Middle frontal gyrus (tissue), 1 donor: Measurements from ENCODE around the gene WDR12.
"Not testable (repeated sequence)": the region's sequence is repeated elsewhere in the genome, so short reads cannot be mapped to it uniquely, and the experiment has no call there.

Experiments
- DNase-seq: peaks from one replicate; pipeline ENCODE4 v3.0.0-alpha.2; 2015; ENCODE audit warnings: low spot score; ENCODE audit errors: extremely low spot score

WDR12 gene

GRCh38 chr2:202885190-202885589, 26.3 kb downstream of the WDR12 start:
- no peak for DNase-seq

DNA sequence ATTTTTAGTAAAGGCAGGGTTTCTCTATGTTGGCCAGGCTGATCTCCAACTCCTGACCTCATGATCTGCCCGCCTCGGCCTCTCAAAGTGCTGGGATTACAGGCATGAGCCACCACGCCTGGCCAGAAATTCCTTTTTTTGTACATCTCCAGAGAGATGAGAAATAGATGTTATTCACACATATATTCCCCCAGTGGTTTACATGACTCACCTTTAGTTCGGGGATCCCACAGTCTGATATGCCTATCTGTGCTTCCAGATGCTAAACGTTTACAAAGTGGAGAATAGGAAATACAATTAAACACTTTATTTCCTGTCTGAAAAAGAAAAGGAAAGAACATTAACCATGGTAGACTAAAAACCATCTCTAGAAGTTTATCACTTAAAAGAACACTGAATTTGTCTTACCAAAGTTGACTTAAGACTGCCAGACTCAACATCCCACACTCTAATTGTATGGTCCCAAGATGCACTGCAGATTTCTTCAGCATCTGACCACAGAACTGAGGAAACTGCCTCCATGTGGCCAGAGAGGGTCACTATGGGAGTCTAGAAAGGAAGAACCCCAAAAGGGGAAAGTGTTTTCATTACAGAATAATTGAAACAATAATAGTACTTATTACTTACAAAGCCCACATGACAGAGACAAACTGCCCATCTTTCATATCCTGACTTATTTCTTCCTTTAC, 27.3 kb downstream of the WDR12 start:
- no peak for DNase-seq

DNA sequence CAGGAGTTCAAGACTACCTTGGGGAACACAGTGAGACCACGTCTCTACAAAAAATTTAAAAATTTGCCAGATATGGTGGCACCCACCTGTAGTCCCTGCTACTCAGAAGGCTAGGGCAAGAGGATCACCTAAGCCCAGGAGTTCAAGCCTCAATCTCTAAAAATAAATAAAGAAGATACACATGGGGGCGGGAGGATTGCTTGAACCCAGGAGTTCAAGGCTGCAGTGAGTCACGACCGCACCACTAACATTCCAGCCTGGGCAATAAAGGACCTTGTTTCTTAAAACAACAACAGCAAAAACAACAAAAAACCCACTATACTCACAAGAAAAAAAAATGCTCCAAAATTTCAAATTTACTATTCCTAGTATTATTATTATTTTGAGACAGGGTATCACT, 29.9 kb downstream of the WDR12 start:
- DNase-seq: no peak

- DNase-seq: no peak
Measured at GRCh38 chr2:202877699-202878098, 33.8 kb downstream of the WDR12 start.

DNA sequence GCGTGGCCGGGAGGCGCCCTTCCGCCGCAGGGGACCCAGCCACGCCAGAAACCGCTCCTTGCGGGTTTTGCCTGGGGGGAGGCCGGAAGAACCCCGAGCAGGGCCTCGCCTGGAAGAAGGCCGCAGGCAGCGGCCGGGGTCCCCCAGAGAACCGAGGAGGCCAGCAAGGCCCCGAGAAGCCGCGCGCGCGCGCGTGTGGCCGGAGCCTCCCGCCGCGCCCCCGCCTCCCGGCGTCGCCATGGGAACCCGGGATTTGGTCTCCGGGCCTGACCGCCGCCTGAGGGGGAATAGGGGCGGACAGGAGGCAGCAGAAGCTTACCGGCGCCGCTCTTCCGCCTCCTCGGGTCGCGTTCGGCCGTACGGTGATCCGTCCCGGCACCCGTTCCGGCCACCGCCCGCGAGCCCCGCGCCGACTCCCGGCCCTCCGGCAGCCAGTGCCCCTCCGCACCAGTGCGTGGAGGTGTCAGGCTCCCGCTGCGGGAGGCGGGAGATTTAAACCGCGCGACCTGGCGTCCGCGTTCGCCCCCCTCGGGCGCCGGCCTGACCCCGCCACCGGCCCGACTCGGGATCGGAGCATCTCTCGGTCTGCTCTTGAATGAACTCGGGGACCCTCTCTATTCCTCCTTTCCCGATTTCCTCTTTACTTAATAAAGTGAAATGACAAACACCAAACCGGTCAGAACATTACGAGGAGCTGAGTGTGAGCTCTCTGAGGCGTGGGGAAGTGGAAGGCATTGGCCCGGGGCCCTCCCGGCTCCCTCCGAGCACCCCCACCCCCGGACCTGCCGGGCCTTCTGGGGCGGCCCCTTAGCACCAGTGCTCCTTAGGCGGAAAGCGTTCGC, 40.0 kb downstream of the WDR12 start, which contains the start of gene ICA1L:
TSS of gene ICA1L (minus strand) at position 467 of the 842 bp plus-strand sequence. CDS start 42,757 bp downstream, outside the sequence.
- DNase-seq: no peak

DNA sequence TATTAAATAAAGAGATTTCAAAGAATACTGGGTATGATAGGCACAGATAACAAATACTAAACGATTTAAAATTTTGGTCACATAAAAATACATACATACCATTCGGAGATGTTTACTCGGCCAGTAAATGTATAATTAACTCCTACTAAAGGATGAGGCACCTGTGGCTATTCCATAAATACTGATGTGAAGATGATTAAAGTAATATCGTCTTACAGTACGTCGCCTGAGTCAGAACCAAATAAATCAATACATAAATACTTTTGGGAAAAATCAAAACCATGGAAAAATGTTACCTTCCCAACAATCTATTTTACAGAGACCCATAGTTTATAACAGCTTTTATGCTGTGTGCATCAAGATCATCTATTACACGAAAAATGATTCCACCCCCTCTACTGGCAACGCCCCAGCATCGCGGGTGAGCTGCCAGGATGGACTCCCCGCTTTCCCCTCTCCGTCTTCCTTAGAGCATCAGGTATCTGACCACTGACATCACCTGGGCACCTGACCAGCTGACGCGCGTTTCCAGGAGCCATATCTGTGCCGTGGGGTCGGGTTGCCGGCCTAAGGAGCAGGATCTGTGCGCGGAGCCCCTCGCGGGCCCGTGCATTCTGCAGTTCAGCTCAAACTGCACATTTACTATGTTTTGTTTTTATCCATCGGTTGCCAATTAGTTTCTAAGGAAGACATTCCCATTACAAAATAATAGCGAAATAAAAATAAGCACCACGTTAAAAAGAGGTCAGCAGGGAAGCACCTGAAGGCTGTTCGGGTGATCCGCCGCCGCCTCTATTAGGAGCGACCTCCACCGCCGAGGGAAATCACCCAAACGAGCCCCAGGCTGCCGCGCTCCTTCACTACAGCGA, 40.8 kb downstream of the WDR12 start:
- DNase-seq: no peak

DNA sequence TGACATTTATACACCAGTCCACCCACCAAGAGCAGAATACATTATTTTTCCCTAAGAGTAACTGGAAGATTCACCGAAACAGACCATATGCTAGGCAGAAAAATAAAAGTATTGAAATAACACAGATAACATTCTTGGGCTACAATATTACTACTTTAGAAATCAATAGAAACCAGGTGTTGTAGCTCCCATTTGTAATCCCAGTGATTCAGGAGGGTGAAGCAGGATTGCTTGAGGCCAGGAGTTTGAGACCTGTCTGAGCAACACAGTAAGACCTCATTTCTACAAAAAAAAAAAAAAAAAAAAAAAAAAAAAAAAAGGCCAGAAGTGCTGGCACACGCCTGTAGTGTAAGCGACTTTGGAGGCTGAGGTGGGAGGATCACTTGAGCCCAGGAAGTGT, 49.5 kb downstream of the WDR12 start:
- DNase-seq: no peak

GRCh38 chr2:202858601-202859000, 52.9 kb downstream of the WDR12 start:
- no peak for DNase-seq

DNA sequence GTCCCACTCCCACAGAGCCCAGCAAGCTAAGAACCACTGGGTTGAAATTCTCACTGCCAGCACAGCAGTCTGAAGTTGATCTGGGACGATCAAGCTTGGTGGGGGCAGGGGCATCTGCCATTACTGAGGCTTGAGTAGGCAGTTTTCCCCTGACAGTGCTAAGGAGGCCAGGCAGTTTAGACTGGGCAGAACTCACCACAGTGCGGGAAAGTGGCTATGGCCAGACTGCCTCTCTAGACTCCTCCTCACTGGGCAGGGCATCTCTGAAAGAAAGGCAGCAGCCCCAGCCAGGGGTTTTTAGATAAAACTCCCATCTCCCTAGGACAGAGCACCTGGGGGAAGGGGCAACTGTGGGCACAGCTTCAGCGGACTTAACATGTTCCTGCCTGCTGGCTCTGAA, 62.1 kb downstream of the WDR12 start:
- not testable (repeated sequence) for DNase-seq

DNA sequence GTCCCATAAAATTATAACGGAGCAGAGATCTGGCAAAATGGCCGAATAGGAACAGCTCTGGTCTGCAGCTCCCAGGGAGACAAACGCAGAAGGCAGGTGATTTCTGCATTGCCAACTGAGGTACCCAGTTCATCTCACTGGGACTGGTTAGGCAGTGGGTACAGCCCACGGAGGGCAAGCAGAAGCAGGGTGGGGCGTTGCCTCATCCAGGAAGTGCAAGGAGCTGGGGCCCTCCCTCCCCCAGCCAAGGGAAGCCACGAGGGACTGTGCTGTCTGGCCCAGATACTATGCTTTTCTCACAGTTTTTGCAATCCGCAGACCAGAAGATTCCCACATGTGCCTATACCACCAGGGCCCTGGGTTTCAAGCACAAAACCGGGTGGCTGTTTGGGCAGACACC, 62.7 kb downstream of the WDR12 start:
- DNase-seq: no peak

GRCh38 chr2:202847693-202848524, 63.6 kb downstream of the WDR12 start:
- DNase-seq: no peak

DNA sequence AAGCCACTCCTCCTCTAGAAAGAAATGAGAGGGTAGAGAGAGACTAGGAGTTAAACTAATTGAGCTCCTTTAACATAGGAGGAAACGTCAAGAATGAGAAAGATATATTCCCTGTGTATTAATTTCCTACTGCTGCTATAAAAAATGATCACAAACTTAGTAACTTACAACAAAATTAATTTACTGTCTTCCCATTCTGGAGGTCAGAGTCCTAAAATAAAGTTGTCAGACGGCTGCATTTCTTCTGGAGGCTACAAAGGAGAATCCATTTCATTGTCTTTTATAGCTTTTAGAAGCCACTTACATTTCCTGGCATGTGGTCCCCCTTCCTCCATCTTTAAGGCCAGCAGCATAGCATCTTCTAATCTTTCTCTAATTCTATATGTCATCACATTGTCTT, 66.8 kb downstream of the WDR12 start:
- no peak for DNase-seq

DNA sequence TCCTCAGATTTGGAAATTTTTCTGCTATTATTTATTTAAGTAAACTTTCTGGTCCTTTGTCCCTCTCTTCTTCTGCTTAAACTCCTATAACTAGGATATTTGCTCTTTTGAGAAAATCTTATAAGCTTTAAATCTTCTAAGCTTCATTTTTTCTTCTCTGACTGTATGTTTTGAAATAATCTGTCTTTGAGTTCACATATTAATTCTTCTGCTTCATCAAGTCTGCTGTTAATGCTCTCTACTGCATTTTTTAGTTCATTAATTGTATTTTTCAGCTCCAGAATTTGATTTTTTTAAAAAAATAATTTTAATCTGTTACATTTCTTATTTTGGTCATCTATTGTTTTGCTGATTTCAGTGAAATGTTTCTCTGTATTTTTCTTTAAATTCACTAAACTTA, 68.8 kb downstream of the WDR12 start:
- DNase-seq: no peak

- DNase-seq: no peak
Measured at GRCh38 chr2:202841090-202841867, 70.2 kb downstream of the WDR12 start.

- no peak for DNase-seq
Measured at GRCh38 chr2:202831242-202832220, 79.9 kb downstream of the WDR12 start.

DNA sequence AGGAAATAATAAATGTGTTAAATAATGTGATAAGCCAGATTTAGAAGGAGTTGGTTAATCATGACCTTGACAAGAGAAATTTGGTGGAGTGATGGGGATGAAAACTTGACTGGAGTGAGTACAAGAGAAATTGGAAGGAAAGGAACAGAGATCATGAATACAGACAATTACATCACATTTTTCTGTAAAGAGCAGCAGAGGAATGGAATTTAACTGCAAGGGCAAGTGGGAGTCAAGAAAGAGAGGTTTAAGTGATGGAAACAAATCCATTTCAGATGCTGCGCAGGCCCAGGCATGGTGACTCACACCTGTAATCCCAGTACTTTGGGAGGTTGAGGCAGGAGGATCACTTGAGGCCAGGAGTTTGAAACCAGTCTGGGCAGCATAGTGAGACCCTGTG, 86.6 kb downstream of the WDR12 start:
- DNase-seq: no peak
